H1 (cell line): ENCODE data around the gene COL8A1. TPM values are rescaled to one million over a fixed set of nuclear protein-coding genes. Genes with fewer than 3 reads are reported as not detected.

Experiments used
- CTCF ChIA-PET: fragments of 300-600 bp; sonication (Branson Sonifier 250); formaldehyde crosslinking; loops from one replicate; lab custom pipeline; 2021; ENCODE audit not compliant: partially characterized antibody; lab: Charles Lee
- POLR2A ChIA-PET: fragments of 300-600 bp; sonication (Branson Sonifier 250); formaldehyde crosslinking; loops from one replicate; lab custom pipeline; 2021; ENCODE audit warnings: inconsistent platforms; ENCODE audit not compliant: partially characterized antibody; lab: Charles Lee
- DNase-seq, 2 experiments: peaks; one replicate each; pipeline versions ENCODE4 v3.0.0 to v3.0.0-alpha.2; 2010 to 2022; ENCODE audit warnings: low spot score in 2 of 2, low read depth in 1 of 2, mixed read lengths in 1 of 2
- FAIRE-seq: peaks from 2 replicates; lab custom pipeline; 2011; peaks lifted over from hg19 to GRCh38; lab: Jason Lieb, UNC
- H2AFZ ChIP-seq: 2 replicates; pipeline ENCODE4 v1.8.1; 2012; ENCODE audit warnings: low read length, inconsistent platforms
- H2AK5ac ChIP-seq: 2 replicates; pipeline ENCODE4 v1.6.1; 2013; ENCODE audit warnings: low read depth, low read length
- H2BK120ac ChIP-seq: replicated peaks from 2 replicates; pipeline ENCODE3; 2013; ENCODE audit warnings: low read depth, low read length, inconsistent platforms
- H2BK12ac ChIP-seq: 2 replicates; pipeline ENCODE4 v1.6.1; 2013; ENCODE audit warnings: low read depth, low read length
- H2BK15ac ChIP-seq: 2 replicates; pipeline ENCODE4 v1.6.1; 2013; ENCODE audit warnings: low read length
- H2BK20ac ChIP-seq: 2 replicates; pipeline ENCODE4 v1.6.1; 2013; ENCODE audit warnings: low read length
- H2BK5ac ChIP-seq: 2 replicates; pipeline ENCODE4 v1.6.1; 2013; ENCODE audit warnings: low read depth, low read length
- H3K14ac ChIP-seq: 2 replicates; pipeline ENCODE4 v1.6.1; 2013; ENCODE audit warnings: inconsistent platforms; ENCODE audit not compliant: insufficient read length
- H3K18ac ChIP-seq: 2 replicates; pipeline ENCODE4 v1.6.1; 2013; ENCODE audit warnings: low read length; ENCODE audit errors: extremely low read depth
- H3K23ac ChIP-seq: 2 replicates; pipeline ENCODE4 v1.6.1; 2013; ENCODE audit warnings: inconsistent platforms; ENCODE audit not compliant: insufficient read length
- H3K23me2 ChIP-seq: 2 replicates; pipeline ENCODE4 v1.6.1; 2013; ENCODE audit warnings: low read depth, low read length
- H3K27ac ChIP-seq: 2 replicates; pipeline ENCODE4 v1.6.1; 2011; ENCODE audit warnings: low read depth, low read length, inconsistent platforms
- H3K27me3 ChIP-seq, 4 experiments: replicated peaks in 1 of 4; 1 replicate in 1 of 4; 2 replicates in 3 of 4; pipeline versions ENCODE4 v1.6.1 to v1.8.1; 2011 to 2013; ENCODE audit warnings: low read length in 3 of 4, mild to moderate bottlenecking in 3 of 4, inconsistent platforms in 2 of 4, mixed read lengths in 2 of 4, moderate library complexity in 1 of 4; ENCODE audit not compliant: control insufficient read depth in 3 of 4, insufficient read depth in 3 of 4; ENCODE audit errors: extremely low read depth in 1 of 4
- H3K36me3 ChIP-seq, 4 experiments: 2 replicates each; pipeline versions ENCODE4 v1.6.1 to v1.8.1; 2011 to 2013; ENCODE audit warnings: mild to moderate bottlenecking in 4 of 4, low read length in 3 of 4, moderate library complexity in 2 of 4, control low read depth in 1 of 4, inconsistent platforms in 1 of 4; ENCODE audit not compliant: insufficient read depth in 4 of 4, control insufficient read depth in 2 of 4
- H3K4ac ChIP-seq: replicated peaks from 2 replicates; pipeline ENCODE3; 2013; ENCODE audit warnings: low read length, low read depth, mixed read lengths, inconsistent platforms; ENCODE audit not compliant: insufficient read length
- H3K4me1 ChIP-seq, 4 experiments: replicated peaks in 1 of 4; 1 replicate in 1 of 4; 2 replicates in 3 of 4; pipeline versions ENCODE4 v1.6.1 to v1.8.1; 2011 to 2013; ENCODE audit warnings: low read length in 3 of 4, inconsistent platforms in 2 of 4, mixed read lengths in 1 of 4; ENCODE audit not compliant: insufficient read depth in 4 of 4, control insufficient read depth in 3 of 4
- H3K4me2 ChIP-seq, 2 experiments: 2 replicates each; pipeline versions ENCODE4 v1.6.1 to v1.8.1; 2011 to 2013; ENCODE audit warnings: low read depth in 2 of 2, low read length in 2 of 2, control low read depth in 1 of 2, inconsistent platforms in 1 of 2, mild to moderate bottlenecking in 1 of 2; ENCODE audit not compliant: insufficient read depth in 1 of 2
- H3K4me3 ChIP-seq, 4 experiments: fragments of 200-600, 300-600 bp in 1 of 4; sonication (generic), shearing (Covaris generic), sonication (Bioruptor Twin) in 1 of 4; 2 replicates each; pipeline versions ENCODE4 v1.5.1 to v1.8.1; 2011 to 2016; ENCODE audit warnings: low read length in 4 of 4, low read depth in 3 of 4, control low read depth in 2 of 4, inconsistent platforms in 2 of 4, mild to moderate bottlenecking in 2 of 4, mixed read lengths in 1 of 4, moderate library complexity in 1 of 4; ENCODE audit not compliant: insufficient read depth in 2 of 4; ENCODE audit errors: extremely low read depth in 1 of 4
- H3K56ac ChIP-seq: replicated peaks from 2 replicates; pipeline ENCODE3; 2013; ENCODE audit warnings: low read depth, mild to moderate bottlenecking, mixed read lengths, low read length, inconsistent platforms; ENCODE audit not compliant: insufficient read length
- H3K79me1 ChIP-seq: 2 replicates; pipeline ENCODE4 v1.6.1; 2013; ENCODE audit warnings: low read depth, low read length, control low read depth
- H3K79me2 ChIP-seq, 2 experiments: 2 replicates each; pipeline versions ENCODE4 v1.6.1 to v1.8.1; 2012 to 2013; ENCODE audit warnings: low read length in 2 of 2, mild to moderate bottlenecking in 2 of 2, inconsistent platforms in 1 of 2; ENCODE audit not compliant: insufficient read depth in 2 of 2, control insufficient read depth in 1 of 2
- H3K9ac ChIP-seq, 4 experiments: replicated peaks in 1 of 4; 1 replicate in 1 of 4; 2 replicates in 3 of 4; pipeline versions ENCODE4 v1.6.1 to v1.8.1; 2011 to 2013; ENCODE audit warnings: low read depth in 3 of 4, low read length in 3 of 4, control low read depth in 2 of 4, mild to moderate bottlenecking in 2 of 4, moderate library complexity in 2 of 4, inconsistent platforms in 1 of 4; ENCODE audit errors: extremely low read depth in 1 of 4
- H3K9me3 ChIP-seq, 2 experiments: 2 replicates each; pipeline versions ENCODE4 v1.6.1 to v1.8.1; 2012 to 2013; ENCODE audit warnings: mild to moderate bottlenecking in 2 of 2, moderate library complexity in 2 of 2, control low read depth in 1 of 2, inconsistent platforms in 1 of 2, low read depth in 1 of 2, low read length in 1 of 2, mixed read lengths in 1 of 2; ENCODE audit not compliant: insufficient read depth in 2 of 2
- H4K20me1 ChIP-seq, 2 experiments: replicated peaks in 1 of 2; 2 replicates each; pipeline versions ENCODE3 to v1.8.1; 2011 to 2013; ENCODE audit warnings: inconsistent platforms in 2 of 2, low read length in 2 of 2, mild to moderate bottlenecking in 1 of 2; ENCODE audit not compliant: insufficient read depth in 2 of 2, control insufficient read depth in 1 of 2
- H4K5ac ChIP-seq: 2 replicates; pipeline ENCODE4 v1.6.1; 2013; ENCODE audit warnings: low read length, low read depth, mixed read lengths, inconsistent platforms; ENCODE audit not compliant: insufficient read length
- H4K8ac ChIP-seq: 2 replicates; pipeline ENCODE4 v1.8.0; 2013; ENCODE audit warnings: mild to moderate bottlenecking, moderate library complexity, low read length, inconsistent platforms; ENCODE audit not compliant: insufficient read depth; ENCODE audit errors: extremely low read depth
- H4K91ac ChIP-seq: replicated peaks from 2 replicates; pipeline ENCODE3; 2013; ENCODE audit warnings: low read length, mixed read lengths, inconsistent platforms; ENCODE audit not compliant: insufficient read length
- CEBPB ChIP-seq: IDR thresholded peaks from 2 replicates; pipeline ENCODE4 v1.6.1; 2012; ENCODE audit warnings: low read depth, low read length
- WGBS, 2 experiments: shearing (Covaris generic) in 1 of 2; methylation state at CpG; one replicate each; pipeline versions ENCODE4 v1.1.6 to v1.1.7; 2013 to 2015; ENCODE audit warnings: low lambda C conversion rate in 2 of 2, mixed read lengths in 2 of 2, inconsistent platforms in 1 of 2, low coverage in 1 of 2, missing lambda C conversion rate in 1 of 2; ENCODE audit not compliant: insufficient replicate concordance in 2 of 2, insufficient coverage in 1 of 2, insufficient read length in 1 of 2; ENCODE audit errors: extremely low coverage in 1 of 2, missing lambda C conversion rate in 1 of 2; 5-methylcytosine and 5-hydroxymethylcytosine counted together
- polyA plus RNA-seq, 7 experiments: library from polyadenylated mRNA; depleted of rRNA in 3 of 7; stranded (reverse) in 5 of 7; unstranded in 2 of 7; fragments of >200 nt in 5 of 7; fragments of 200-250 nt in 2 of 7; gene quantifications; 1 replicate in 5 of 7; 2 replicates in 1 of 7; 4 replicates in 1 of 7; pipeline versions ENCODE4 v1.2.1 to v1.2.3, GENCODE V29; 2011 to 2013; ENCODE audit warnings: missing spikeins in 2 of 7, mixed read lengths in 2 of 7
- total RNA-seq: library from RNA; stranded (reverse); fragmentation: NEBNext Ultra II Directional; extraction: Animal tissue kit (Norgen Biotek cat#: 25700); gene quantifications from 2 replicates; pipeline ENCODE4 v1.2.1, GENCODE V29; 2021

Gene COL8A1
- total and polyA plus RNA-seq, 2 of the 8 experiments (the other 6 are each of a cell fraction or from before 2014, with no cell fraction given), result 0.21 to 1.2 TPM

- no peaks in the 10 kb centered on the region for H3K79me1 ChIP-seq
- ChIA-PET CTCF (interaction anchor here (1.0 to 4.5 kb wide), 3 partner anchors 20 to 317 kb away, joined by 3 to 38 read pairs (median 3); no protein-coding TSS in a partner anchor), POLR2A (no interaction called here)
- H3K79me2 ChIP-seq, result no peaks in the 10 kb centered on the region
- H3K23ac ChIP-seq, result no peak overlapping the region
- H4K8ac ChIP-seq, result no peak overlapping the region
- no peak overlapping the region for H4K5ac ChIP-seq
- no peak overlapping the region for H3K14ac ChIP-seq
- DNase-seq (no peak), FAIRE-seq (no peak)
- no peaks in the 10 kb centered on the region for H3K9me3 ChIP-seq
- H2BK12ac ChIP-seq, result no peak overlapping the region
- no peak overlapping the region for H2BK120ac ChIP-seq
- WGBS, 2 experiments, result 67% methylated on average over 4 of the region's 4 CpGs; no CpG with 5 or more reads in 1 of the 2 experiments
- no peak overlapping the region for H3K27ac ChIP-seq
- H3K4me2 ChIP-seq, result no peak overlapping the region
- no peaks in the 10 kb centered on the region for H3K23me2 ChIP-seq
- H3K56ac ChIP-seq, result no peak overlapping the region
- H3K4ac ChIP-seq, result no peak overlapping the region
- H2AK5ac ChIP-seq, result no peak overlapping the region
- H3K9ac ChIP-seq, result no peak overlapping the region
- no peaks in the 10 kb centered on the region for H3K36me3 ChIP-seq
- no peak overlapping the region for H2BK15ac ChIP-seq
- H4K20me1 ChIP-seq, result no peaks in the 10 kb centered on the region
- H3K4me1 ChIP-seq, result no peaks in the 10 kb centered on the region
- H2BK20ac ChIP-seq, result no peak overlapping the region
- no peak overlapping the region for H3K18ac ChIP-seq
- no peak for TF ChIP-seq CEBPB
- peaks cover 0 to 1% (median 0%) of the 10 kb centered on the region in 4 experiments; a peak in 1 of 7 replicates for H3K27me3 ChIP-seq
- no peak overlapping the region for H4K91ac ChIP-seq
- H2BK5ac ChIP-seq, result no peak overlapping the region
- H3K4me3 ChIP-seq, result no peak overlapping the region
- no peak overlapping the region for H2AFZ ChIP-seq
Measured at GRCh38 chr3:99684644-99685043, 46.2 kb downstream of the COL8A1 start.
